OCI-LY7 (cell line): ENCODE data around the gene ZBTB26. TPM values are rescaled to one million over a fixed set of nuclear protein-coding genes. Genes with fewer than 3 reads are reported as not detected.

Experiments
- BruUV-seq: library from RNA; stranded (reverse); fragments of 400-500 nt; replicated peaks from 2 replicates; lab custom pipeline; 2021; lab: Mats Ljungman, UMichigan
- CTCF ChIA-PET: fragments of 300-600 bp; sonication (Branson Sonifier 250); formaldehyde crosslinking; loops from one replicate; lab custom pipeline; 2022; ENCODE audit warnings: antibody characterized with exemption; ENCODE audit not compliant: unreplicated experiment; lab: Charles Lee
- POLR2A ChIA-PET: fragments of 300-600 bp; sonication (Branson Sonifier 250); formaldehyde crosslinking; loops from one replicate; lab custom pipeline; 2022; ENCODE audit warnings: antibody characterized with exemption; lab: Charles Lee
- DNase-seq: peaks from one replicate; pipeline ENCODE4 v3.0.0-alpha.2; 2015; ENCODE audit warnings: low spot score
- H2AFZ ChIP-seq: fragments of 200-600 bp; sonication (generic), shearing (Covaris generic); 2 replicates; pipeline ENCODE4 v1.6.1; 2014; ENCODE audit warnings: mild to moderate bottlenecking, antibody characterized with exemption, low read length, moderate library complexity
- H3K27ac ChIP-seq: fragments of 200-600 bp; sonication (generic); 2 replicates; pipeline ENCODE4 v1.5.1; 2014; ENCODE audit warnings: mixed run types, low read depth, mild to moderate bottlenecking, moderate library complexity, low read length, inconsistent platforms; ENCODE audit not compliant: poor library complexity, severe bottlenecking
- H3K36me3 ChIP-seq: fragments of 200-600 bp; sonication (generic); 2 replicates; pipeline ENCODE4 v1.6.1; 2014; ENCODE audit warnings: mild to moderate bottlenecking, antibody characterized with exemption, low read length, moderate library complexity, mixed read lengths; ENCODE audit not compliant: insufficient read depth
- H3K4me1 ChIP-seq: fragments of 200-600 bp; sonication (generic); 2 replicates; pipeline ENCODE4 v1.5.1; 2014; ENCODE audit warnings: mild to moderate bottlenecking, low read length; ENCODE audit not compliant: insufficient read depth, poor library complexity, severe bottlenecking
- H3K4me2 ChIP-seq: fragments of 200-600 bp; sonication (generic); 2 replicates; pipeline ENCODE4 v1.6.1; 2014; ENCODE audit warnings: mild to moderate bottlenecking, low read length
- H3K4me3 ChIP-seq: fragments of 200-600 bp; sonication (generic); 2 replicates; pipeline ENCODE4 v1.5.1; 2014; ENCODE audit warnings: mild to moderate bottlenecking, low read depth, low read length; ENCODE audit not compliant: poor library complexity, severe bottlenecking
- H3K79me2 ChIP-seq: fragments of 200-600 bp; sonication (generic); 2 replicates; pipeline ENCODE4 v1.6.1; 2016; ENCODE audit warnings: low read depth, mild to moderate bottlenecking, low read length, moderate library complexity, mixed read lengths; ENCODE audit not compliant: insufficient read depth
- H3K9me2 ChIP-seq: fragments of 200-600 bp; sonication (generic); 2 replicates; pipeline ENCODE4 v1.6.1; 2016; ENCODE audit warnings: mild to moderate bottlenecking, low read length, mixed read lengths; ENCODE audit not compliant: insufficient read depth
- H3K9me3 ChIP-seq: fragments of 200-600 bp; sonication (generic); 2 replicates; pipeline ENCODE4 v1.6.1; 2014; ENCODE audit warnings: mild to moderate bottlenecking, mixed run types, low read length, mixed read lengths
- H4K20me1 ChIP-seq: fragments of 200-600 bp; sonication (generic); 2 replicates; pipeline ENCODE4 v1.6.1; 2014; ENCODE audit warnings: mild to moderate bottlenecking, antibody characterized with exemption, low read length, moderate library complexity, mixed read lengths; ENCODE audit not compliant: insufficient read depth
- EZH2phosphoT487 ChIP-seq: fragments of 200-600 bp; sonication (generic); IDR thresholded peaks from 2 replicates; pipeline ENCODE4 v1.6.1; 2018; ENCODE audit warnings: low read depth, borderline replicate concordance, mild to moderate bottlenecking, mixed run types, antibody characterized with exemption, low read length, moderate library complexity, mixed read lengths
- intact Hi-C: fragments of 100-400 bp; cut with micrococcal nuclease; formaldehyde crosslinking; loops from one replicate; pipeline ENCODE4 v1.10.0; 2022; ENCODE audit not compliant: unreplicated experiment
- total RNA-seq, 2 experiments: library from RNA; depleted of rRNA in 1 of 2; stranded (reverse); fragments of >200 nt in 1 of 2; shearing (Covaris generic) in 1 of 2; gene quantifications; 2 replicates each; pipeline ENCODE4 v1.2.3, GENCODE V29; 2014 to 2022
- TF ChIP-seq, protein P1 (sequence below): fragments of 200-600 bp; sonication (generic); conservative IDR thresholded peaks from 2 replicates; pipeline ENCODE4 v1.5.1; 2014; ENCODE audit warnings: mild to moderate bottlenecking, antibody characterized with exemption, low read length, moderate library complexity, mixed read lengths

Gene ZBTB26
- total RNA-seq, 2 experiments from 2014 or later, result 10.8 to 14.2 TPM

DNA sequence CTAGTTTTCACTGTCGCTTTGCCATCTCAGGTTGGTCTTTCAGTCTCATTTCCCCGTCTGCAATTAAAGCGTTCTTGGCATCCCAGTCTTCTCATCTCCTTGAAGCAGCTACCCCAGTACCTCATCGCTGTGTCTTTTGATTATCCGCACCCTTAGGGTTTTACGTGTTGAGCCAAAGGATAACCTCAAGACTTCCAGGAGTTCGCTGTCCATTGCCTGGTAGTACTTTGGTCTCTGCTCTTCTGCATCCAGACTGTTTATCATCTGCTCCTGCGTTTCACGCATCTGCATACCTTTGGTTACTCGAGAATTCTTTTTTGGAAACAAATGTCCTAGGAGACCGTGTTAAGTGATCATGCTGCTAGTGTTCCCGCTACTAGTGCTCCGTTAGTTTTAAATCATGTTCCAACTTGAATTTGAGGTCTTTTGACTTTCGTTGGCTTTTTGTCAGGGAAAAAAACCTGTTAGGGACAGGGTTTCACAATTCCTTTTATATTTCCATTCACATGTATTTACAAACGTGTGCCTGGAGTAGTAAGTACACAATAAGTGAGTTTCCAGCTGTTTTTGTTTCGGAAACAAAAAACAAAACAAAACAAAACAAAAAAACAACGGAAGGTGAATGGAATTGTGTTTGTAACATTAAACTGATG lies 10.4 kb upstream of the ZBTB26 start:
- BruUV-seq, result TSS peak; percentile 76
- Histone ChIP-seq H2AFZ (peak overlapping the region; percentile 22; the same call in 1 of the 2 replicates), H3K79me2 (peaks cover 59% of the 10 kb centered on the region), H4K20me1 (peaks cover 21% of the 10 kb centered on the region), H3K4me1 (peaks cover 32% of the 10 kb centered on the region), H3K9me2 (no peaks in the 10 kb centered on the region), H3K36me3 (peaks cover 41% of the 10 kb centered on the region), H3K9me3 (no peaks in the 10 kb centered on the region), H3K27ac (peak overlapping the region; percentile 54), H3K4me2 (peak overlapping the region; percentile 98), H3K4me3 (peak overlapping the region; percentile 92)
- TF ChIP-seq, protein P1, sequence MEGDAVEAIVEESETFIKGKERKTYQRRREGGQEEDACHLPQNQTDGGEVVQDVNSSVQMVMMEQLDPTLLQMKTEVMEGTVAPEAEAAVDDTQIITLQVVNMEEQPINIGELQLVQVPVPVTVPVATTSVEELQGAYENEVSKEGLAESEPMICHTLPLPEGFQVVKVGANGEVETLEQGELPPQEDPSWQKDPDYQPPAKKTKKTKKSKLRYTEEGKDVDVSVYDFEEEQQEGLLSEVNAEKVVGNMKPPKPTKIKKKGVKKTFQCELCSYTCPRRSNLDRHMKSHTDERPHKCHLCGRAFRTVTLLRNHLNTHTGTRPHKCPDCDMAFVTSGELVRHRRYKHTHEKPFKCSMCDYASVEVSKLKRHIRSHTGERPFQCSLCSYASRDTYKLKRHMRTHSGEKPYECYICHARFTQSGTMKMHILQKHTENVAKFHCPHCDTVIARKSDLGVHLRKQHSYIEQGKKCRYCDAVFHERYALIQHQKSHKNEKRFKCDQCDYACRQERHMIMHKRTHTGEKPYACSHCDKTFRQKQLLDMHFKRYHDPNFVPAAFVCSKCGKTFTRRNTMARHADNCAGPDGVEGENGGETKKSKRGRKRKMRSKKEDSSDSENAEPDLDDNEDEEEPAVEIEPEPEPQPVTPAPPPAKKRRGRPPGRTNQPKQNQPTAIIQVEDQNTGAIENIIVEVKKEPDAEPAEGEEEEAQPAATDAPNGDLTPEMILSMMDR, result no peak
- TF ChIP-seq EZH2phosphoT487, result no peak
- CTCF ChIA-PET, result interaction anchor here (0.7 kb wide), 1 partner anchor 50 kb away, joined by 4 read pairs; no protein-coding TSS in a partner anchor
- intact Hi-C loops, result loop anchor here (2.0 kb wide), 1 partner anchor 37 kb away; the partner anchor contains the start of gene RC3H2
- DNase-seq, result no peak
- POLR2A ChIA-PET, result interaction anchor here (1.1 to 6.9 kb wide), 5 partner anchors 11 to 114 kb away, joined by 3 to 50 read pairs (median 12); partner anchors contain the start of genes PDCL, RC3H2 and ZBTB26

DNA sequence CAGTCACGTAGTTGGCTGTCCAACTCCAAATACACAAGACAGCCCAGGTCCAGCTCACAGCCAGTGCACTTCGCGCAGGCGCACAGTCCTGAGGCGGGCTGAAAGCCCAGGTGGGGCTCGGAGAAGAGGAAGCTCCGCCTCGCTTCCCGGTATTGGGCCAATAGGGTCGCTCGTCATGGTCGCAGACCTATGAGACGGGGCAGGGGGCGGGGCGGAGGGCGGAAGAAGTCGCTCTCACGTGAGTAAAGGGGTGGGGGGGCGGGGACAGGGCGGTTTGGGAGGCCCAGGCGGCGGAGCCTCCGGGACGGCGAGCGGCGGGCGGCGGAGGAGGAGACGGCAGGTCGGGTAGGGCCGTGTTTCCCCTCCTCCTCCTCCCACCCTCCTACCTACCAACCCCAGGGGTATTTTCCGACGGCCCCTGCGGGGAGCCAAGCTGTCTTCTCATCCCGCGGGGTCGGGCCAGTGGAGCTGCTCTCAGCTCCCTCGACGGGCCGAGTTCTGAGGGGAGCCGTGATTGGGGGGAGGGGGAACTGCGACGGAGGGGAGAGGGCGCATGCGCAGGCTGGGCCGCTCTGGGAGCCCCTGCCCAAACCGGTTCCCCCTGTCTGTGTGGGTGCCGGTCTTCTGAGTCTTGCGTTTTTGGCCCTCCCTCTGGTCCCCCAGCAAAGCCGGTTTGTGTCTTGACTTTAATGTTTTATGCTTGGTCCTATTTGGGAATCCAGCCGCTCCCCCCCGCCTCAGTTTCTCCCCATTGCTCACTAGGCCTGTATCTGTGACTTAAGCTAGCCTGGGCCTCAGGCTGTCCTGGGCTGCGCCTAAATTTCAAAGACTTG lies 9.7 kb upstream of the ZBTB26 start, which contains the start of gene RABGAP1:
RABGAP1 (plus strand) TSS at position 272 of the 833 bp plus-strand sequence. CDS start 16,040 bp downstream, outside the sequence.
- ChIA-PET POLR2A (interaction anchor here (0.5 to 6.9 kb wide), 13 partner anchors 10 to 302 kb away, joined by 3 to 50 read pairs (median 5); partner anchors contain the start of genes PDCL, RC3H2, ZBTB26 and ZBTB6), CTCF (interaction anchor here (0.7 kb wide), 1 partner anchor 50 kb away, joined by 4 read pairs; no protein-coding TSS in a partner anchor)
- Histone ChIP-seq H3K79me2 (peaks cover 52% of the 10 kb centered on the region), H3K36me3 (peaks cover 45% of the 10 kb centered on the region), H3K4me2 (peak within 1 kb of the TSS; percentile 98), H4K20me1 (peaks cover 19% of the 10 kb centered on the region), H3K27ac (peak within 1 kb of the TSS; percentile 54), H3K9me3 (no peaks in the 10 kb centered on the region), H2AFZ (peak within 1 kb of the TSS; percentile 55; the same call in 1 of the 2 replicates), H3K4me3 (peak within 1 kb of the TSS; percentile 92), H3K4me1 (peaks cover 32% of the 10 kb centered on the region), H3K9me2 (no peaks in the 10 kb centered on the region)
- peak; percentile 99 for DNase-seq
- intact Hi-C loops, result loop anchor here (1.0 to 2.0 kb wide), 2 partner anchors 10 to 36 kb away; partner anchors contain the start of genes RC3H2 and ZBTB26
- no TSS peak for BruUV-seq
- TF ChIP-seq EZH2phosphoT487, result no peak
- TF ChIP-seq, protein P1, result no peak
